HCT116 (cell line): ENCODE data around the gene A2M.
A peak's percentile ranks its signal among the peaks of the same experiment; 100 is the strongest.

Experiments
- EZH2 ChIP-seq: fragments of 200-600 bp; sonication (generic); IDR thresholded peaks from 2 replicates; pipeline ENCODE4 v1.6.1; 2017; ENCODE audit warnings: antibody characterized with exemption, mixed run types
- EZH2phosphoT487 ChIP-seq: fragments of 200-600 bp; IDR thresholded peaks from 2 replicates; pipeline ENCODE4 v1.6.1; 2018; ENCODE audit warnings: antibody characterized with exemption, borderline replicate concordance
- POLR2A ChIP-seq: IDR thresholded peaks from 2 replicates; pipeline ENCODE4 v1.7.0; 2011; ENCODE audit warnings: borderline replicate concordance; ENCODE audit not compliant: insufficient read depth, insufficient read length; ENCODE audit errors: extremely low read depth
- POLR2AphosphoS5 ChIP-seq: IDR thresholded peaks from 2 replicates; pipeline ENCODE4 v1.6.1; 2011; ENCODE audit warnings: mild to moderate bottlenecking, low read depth, low read length, moderate library complexity
- TF ChIP-seq, protein P1 (sequence below), 3 experiments: fragments of 200-600 bp in 1 of 3; sonication (generic) in 1 of 3; IDR thresholded peaks in 2 of 3; conservative IDR thresholded peaks in 1 of 3; 2 replicates each; pipeline ENCODE4 v1.5.1; 2012 to 2017; ENCODE audit warnings: low read depth in 2 of 3, low read length in 2 of 3, antibody characterized with exemption in 1 of 3, borderline replicate concordance in 1 of 3, control low read depth in 1 of 3, mild to moderate bottlenecking in 1 of 3, mixed read lengths in 1 of 3, mixed run types in 1 of 3, moderate library complexity in 1 of 3; ENCODE audit not compliant: insufficient read depth in 1 of 3

DNA sequence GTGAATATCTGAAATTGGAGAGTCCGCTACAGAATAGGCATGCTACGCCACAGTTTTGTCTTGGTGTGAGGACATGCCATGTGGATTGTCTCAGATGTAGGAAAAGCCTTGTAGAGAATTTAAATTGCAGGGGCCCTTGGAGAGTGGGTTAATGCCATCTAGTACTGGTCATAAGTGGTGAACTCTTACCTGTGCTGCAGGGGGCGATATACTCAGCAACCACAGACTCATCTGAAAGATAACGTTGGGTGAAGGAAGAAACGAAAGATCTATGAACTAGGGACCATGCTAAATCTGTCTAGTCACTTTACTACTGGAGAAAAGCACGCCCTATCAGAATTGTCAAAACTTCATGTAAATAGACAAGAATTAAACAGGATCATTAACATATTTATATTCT lies 33.7 kb upstream of the A2M start:
- TF ChIP-seq POLR2A (no peak), EZH2phosphoT487 (no peak), EZH2 (no peak), POLR2AphosphoS5 (no peak)
- TF ChIP-seq, protein P1, sequence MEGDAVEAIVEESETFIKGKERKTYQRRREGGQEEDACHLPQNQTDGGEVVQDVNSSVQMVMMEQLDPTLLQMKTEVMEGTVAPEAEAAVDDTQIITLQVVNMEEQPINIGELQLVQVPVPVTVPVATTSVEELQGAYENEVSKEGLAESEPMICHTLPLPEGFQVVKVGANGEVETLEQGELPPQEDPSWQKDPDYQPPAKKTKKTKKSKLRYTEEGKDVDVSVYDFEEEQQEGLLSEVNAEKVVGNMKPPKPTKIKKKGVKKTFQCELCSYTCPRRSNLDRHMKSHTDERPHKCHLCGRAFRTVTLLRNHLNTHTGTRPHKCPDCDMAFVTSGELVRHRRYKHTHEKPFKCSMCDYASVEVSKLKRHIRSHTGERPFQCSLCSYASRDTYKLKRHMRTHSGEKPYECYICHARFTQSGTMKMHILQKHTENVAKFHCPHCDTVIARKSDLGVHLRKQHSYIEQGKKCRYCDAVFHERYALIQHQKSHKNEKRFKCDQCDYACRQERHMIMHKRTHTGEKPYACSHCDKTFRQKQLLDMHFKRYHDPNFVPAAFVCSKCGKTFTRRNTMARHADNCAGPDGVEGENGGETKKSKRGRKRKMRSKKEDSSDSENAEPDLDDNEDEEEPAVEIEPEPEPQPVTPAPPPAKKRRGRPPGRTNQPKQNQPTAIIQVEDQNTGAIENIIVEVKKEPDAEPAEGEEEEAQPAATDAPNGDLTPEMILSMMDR (IDR thresholded peaks at IDR 0.05 in 2 of 3, conservative IDR thresholded peaks at IDR 0.05 in 1 of 3; ENCODE audit: borderline replicate concordance in 1 of 3, insufficient read depth in 1 of 3, low read depth in 2 of 3, low read length in 2 of 3), result peak; percentile 12 to 71 (median 68); a peak in 4 of 6 replicates
